HG03139 (cell line): ENCODE data around the gene DUSP28.

Experiments used
- ATAC-seq: cut with Tn5 transposase; IDR thresholded peaks from one replicate; pipeline ENCODE4 v1.9.1; 2021; ENCODE audit not compliant: unreplicated experiment

Gene DUSP28

GRCh38 chr2:240597419-240598181, 37.4 kb downstream of the DUSP28 start:
- no peak for ATAC-seq

DNA sequence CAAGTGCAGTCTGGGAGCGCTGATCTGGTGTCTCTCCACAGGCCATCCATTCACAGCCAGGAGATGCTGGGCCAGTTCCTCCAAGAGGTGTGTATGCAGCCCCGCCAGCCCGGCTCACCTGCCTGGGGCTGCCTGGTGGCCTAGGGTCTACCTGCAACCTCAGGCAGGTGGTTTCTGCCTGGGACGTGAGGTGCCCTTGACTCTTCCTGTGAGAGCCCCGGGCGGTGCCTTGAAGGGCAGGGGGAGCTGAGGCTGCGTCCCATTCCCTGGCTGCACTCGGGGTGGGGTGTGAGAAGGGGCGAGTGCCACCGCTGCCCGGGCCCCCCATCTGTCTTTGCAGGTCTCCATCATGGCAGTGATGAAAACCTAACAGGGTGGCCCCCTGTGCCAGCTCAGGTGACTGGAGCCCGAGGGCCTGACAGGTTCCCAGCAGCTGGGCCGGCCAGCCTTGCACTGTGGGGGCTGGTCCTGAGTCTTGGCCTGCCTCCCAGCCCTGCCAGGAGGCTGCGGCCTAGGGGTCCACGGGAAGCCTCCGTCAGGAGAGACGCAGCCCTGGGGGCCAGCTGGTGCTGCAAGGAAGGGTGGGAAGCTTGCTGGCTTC, 38.3 kb downstream of the DUSP28 start:
- no peak for ATAC-seq

- no peak for ATAC-seq
These were observed 39.0 kb downstream of the DUSP28 start for GRCh38 chr2:240599141-240599583.

GRCh38 chr2:240600451-240600961, 40.3 kb downstream of the DUSP28 start:
- no peak for ATAC-seq

DNA sequence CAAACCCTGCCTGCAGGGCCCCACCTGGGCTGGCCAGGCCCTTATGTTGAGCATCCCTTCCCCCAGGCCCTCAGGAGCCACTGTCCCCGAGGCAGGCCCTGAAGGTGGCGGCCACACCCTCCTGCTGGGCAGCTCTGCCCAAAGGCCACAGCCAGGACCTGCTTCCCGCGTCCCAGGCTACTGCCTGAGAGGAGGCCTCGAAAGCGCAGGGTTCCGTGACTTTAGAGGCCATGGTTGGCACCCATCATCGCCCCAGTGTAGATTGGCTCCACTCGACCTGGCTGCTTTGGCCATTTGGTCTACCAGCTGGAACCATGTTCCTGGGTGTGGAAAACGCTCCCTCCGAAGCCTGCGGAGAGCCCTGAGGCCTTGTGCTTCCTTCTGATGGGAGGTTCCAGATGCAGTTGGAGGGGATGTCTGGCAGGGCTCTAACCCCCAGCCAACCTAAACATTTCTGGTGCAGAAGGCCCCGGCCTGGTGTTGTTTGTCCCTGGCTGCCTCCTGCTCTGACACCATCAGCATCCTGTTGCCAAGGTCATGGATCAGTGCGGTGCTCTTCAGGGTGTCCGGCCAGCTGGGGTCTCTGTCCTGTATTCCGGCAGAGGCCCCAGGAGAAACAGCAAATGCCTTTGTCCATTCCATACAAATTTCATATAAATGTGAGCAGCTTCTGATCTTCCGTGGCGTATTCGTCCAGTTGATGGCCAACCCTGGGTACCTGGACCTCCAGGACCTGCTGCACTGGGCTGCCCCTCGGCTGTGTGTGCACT, 41.1 kb downstream of the DUSP28 start:
- no peak for ATAC-seq

DNA sequence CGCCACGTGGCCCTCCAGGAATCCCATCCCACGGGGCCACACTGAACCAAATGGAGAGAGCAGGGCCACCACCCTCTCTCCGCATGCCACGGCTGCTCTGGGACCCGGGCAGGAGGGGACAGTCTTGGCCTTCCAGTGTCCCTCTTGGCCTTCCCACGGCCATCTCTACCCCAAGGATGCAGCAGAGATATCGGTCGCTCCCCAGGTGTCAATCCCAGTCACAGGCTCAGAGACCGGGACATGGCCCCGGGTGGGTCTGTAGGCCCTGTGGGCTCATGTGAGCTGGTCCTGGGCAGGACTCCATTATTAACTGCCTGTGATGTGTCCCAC, 41.6 kb downstream of the DUSP28 start:
- ATAC-seq, result no peak

GRCh38 chr2:240602266-240603050, 42.3 kb downstream of the DUSP28 start:
- ATAC-seq, result no peak

DNA sequence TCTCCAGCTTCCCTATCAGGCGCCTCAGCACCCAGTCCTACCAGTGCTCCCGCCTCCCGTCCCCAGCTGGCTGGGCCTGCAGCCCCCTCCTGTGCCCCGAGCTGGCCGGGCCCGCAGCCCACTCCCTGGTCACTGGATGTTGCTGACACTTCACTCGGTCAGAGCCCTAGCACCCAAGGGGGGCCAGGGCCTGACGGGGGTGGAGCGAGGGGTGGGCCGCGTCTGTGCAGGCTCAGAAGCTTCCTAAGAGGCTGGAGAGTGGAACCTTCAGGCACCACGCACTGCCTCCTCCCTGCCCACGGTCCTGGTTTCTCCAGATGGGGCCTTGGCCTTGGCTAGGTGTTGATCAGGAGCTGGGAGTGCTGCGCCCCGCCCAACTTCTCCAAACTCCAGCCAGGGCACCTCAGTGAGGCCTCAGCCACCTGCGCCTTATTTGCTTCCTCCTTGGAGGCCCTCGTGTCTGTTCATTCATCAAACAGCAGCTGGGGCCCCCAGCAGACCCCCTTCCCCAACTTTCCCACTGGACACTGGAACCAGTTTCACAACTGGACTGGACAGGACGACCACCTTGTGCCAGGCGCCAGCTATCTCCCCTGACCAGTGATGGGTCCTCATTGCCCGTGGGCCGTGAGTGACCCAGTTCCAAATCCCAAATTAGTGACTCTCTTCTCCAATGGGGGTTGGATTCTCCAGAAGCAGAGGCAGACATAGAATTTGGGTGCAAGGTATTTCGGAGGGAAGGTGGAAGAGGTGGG, 43.1 kb downstream of the DUSP28 start:
- no peak for ATAC-seq

- no peak for ATAC-seq
These were observed 43.7 kb downstream of the DUSP28 start for GRCh38 chr2:240603846-240604245.

- no peak for ATAC-seq
These were observed 44.3 kb downstream of the DUSP28 start for GRCh38 chr2:240604291-240604938.

DNA sequence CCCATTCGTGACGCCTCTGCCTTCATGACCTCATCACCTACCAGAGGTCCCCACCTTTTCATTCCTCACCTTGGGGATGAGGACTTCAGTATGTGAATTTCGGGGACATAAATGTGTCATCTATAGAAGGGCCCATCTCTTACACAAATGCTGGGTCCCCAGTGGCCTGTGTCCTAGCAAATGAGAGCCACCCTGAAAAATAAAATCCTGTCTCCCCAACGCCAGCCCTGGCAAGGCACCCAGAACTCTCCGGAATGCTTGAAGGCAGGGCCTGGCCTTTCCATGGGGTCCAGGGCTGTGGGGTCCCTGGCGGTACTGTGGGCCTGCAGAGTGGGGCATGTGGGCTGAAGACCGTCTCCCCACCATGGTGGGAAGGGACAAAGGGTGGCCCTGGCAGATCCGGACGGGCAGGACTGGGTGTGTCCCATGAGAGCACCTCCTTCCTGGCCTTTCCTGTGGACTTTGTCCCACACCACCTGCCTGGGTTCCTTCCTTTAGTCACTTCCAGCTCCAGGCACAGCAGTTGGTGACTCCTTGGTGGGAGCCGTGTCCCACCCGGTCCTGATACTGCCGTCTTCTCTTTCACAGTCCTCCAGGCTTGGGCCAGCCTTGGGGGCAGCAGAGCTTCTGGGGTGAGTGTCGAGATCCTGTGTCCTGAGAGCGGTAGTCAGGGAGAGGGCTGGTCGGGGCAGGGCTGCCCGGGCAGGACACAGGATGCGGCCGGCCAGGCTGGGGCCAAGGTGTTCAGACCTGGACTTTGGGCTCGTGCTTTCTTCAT, 45.0 kb downstream of the DUSP28 start:
- no peak for ATAC-seq

- ATAC-seq, result no peak
These were observed 45.9 kb downstream of the DUSP28 start for GRCh38 chr2:240605867-240606743.

DNA sequence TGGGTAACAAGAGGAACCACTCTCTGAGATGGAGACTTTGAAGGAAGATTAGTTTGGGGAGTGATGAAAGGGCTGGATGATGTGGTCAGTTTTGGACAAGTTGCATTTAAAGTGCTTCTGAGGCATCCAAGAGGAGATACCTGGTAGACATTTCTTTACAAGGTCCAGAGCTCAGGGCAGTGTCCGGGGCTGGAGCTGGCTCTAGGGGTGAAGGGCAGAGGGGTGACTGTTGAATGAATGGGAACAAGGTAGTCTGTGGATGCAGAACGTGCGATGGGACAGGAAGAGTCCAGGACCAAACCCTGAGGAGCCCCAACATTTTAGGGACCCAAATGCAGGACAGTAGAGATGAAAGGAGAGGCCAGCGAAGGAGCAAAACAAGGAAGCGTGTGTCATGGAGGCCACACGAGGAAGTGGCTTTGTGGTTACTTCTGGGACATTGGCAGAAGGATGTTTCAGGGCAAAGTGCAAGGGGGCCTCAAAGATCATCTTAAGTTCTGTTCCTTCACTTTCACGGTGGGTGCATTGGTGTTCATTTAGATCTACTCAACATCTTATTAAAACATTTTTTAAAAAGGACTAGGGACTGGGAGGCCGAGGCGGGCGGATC, 51.5 kb downstream of the DUSP28 start:
- no peak for ATAC-seq
